Measurements from ENCODE around the gene SOCS3. TPM values are rescaled to one million over a fixed set of nuclear protein-coding genes. Genes with fewer than 3 reads are reported as not detected.

Gene SOCS3
- total RNA-seq, 1 donor from 2014 or later = 36.0 TPM

GRCh38 chr17:78365561-78366108 lies 5.8 kb upstream of the SOCS3 start:
- TF ChIP-seq CTCF (IDR thresholded peaks at IDR 0.05; ENCODE audit: insufficient read depth, low read length, poor library complexity, severe bottlenecking) = no peak
- Histone ChIP-seq H3K4me3 (ENCODE audit: low read depth, low read length) (no peak overlapping the region), H3K27me3 (ENCODE audit: control insufficient read depth, insufficient read depth, low read length) (no peaks in the 10 kb centered on the region), H3K36me3 (ENCODE audit: control insufficient read depth, insufficient read depth, low read length) (no peaks in the 10 kb centered on the region)
- DNase-seq (ENCODE audit: low read depth) = no peak

- Histone ChIP-seq H3K4me3 (ENCODE audit: low read depth, low read length) (no peak overlapping the region), H3K36me3 (ENCODE audit: control insufficient read depth, insufficient read depth, low read length) (no peaks in the 10 kb centered on the region), H3K27me3 (ENCODE audit: control insufficient read depth, insufficient read depth, low read length) (no peaks in the 10 kb centered on the region)
- no peak for TF ChIP-seq CTCF (IDR thresholded peaks at IDR 0.05; ENCODE audit: insufficient read depth, low read length, poor library complexity, severe bottlenecking)
- no peak for DNase-seq (ENCODE audit: low read depth)
These were observed 4.8 kb upstream of the SOCS3 start for GRCh38 chr17:78364436-78365281.

GRCh38 chr17:78362671-78363070 lies 2.8 kb upstream of the SOCS3 start:
- Histone ChIP-seq H3K4me3 (ENCODE audit: low read depth, low read length) (no peak overlapping the region), H3K27me3 (ENCODE audit: control insufficient read depth, insufficient read depth, low read length) (no peaks in the 10 kb centered on the region), H3K36me3 (ENCODE audit: control insufficient read depth, insufficient read depth, low read length) (peaks cover 5% of the 10 kb centered on the region)
- peak; percentile 39 for TF ChIP-seq CTCF (IDR thresholded peaks at IDR 0.05; ENCODE audit: insufficient read depth, low read length, poor library complexity, severe bottlenecking)
- no peak for DNase-seq (ENCODE audit: low read depth)

GRCh38 chr17:78362232-78362631 lies 2.4 kb upstream of the SOCS3 start:
- no peak for DNase-seq (ENCODE audit: low read depth)
- peaks cover 5% of the 10 kb centered on the region for H3K36me3 ChIP-seq (ENCODE audit: control insufficient read depth, insufficient read depth, low read length)
- no peak overlapping the region for H3K4me3 ChIP-seq (ENCODE audit: low read depth, low read length)
- no peaks in the 10 kb centered on the region for H3K27me3 ChIP-seq (ENCODE audit: control insufficient read depth, insufficient read depth, low read length)
- TF ChIP-seq CTCF (IDR thresholded peaks at IDR 0.05; ENCODE audit: insufficient read depth, low read length, poor library complexity, severe bottlenecking) = no peak

GRCh38 chr17:78361225-78361701 lies 1.4 kb upstream of the SOCS3 start:
- no peaks in the 10 kb centered on the region for H3K27me3 ChIP-seq (ENCODE audit: control insufficient read depth, insufficient read depth, low read length)
- no peak overlapping the region for H3K4me3 ChIP-seq (ENCODE audit: low read depth, low read length)
- DNase-seq (ENCODE audit: low read depth) = no peak
- H3K36me3 ChIP-seq (ENCODE audit: control insufficient read depth, insufficient read depth, low read length) = peaks cover 5% of the 10 kb centered on the region
- TF ChIP-seq CTCF (IDR thresholded peaks at IDR 0.05; ENCODE audit: insufficient read depth, low read length, poor library complexity, severe bottlenecking) = no peak
